Activated B cell treated with CpG ODN at 0.5 μM for 24 hours (primary cell): Measurements from ENCODE around the gene PAIP2B. TPM values are rescaled to one million over a fixed set of nuclear protein-coding genes. Genes with fewer than 3 reads are reported as not detected.

Experiments
- ATAC-seq: fragments of 200-7000 bp; cut with Tn5 transposase; one replicate; pipeline ENCODE4 v1.10.0; 2021; ENCODE audit warnings: low read depth, mild to moderate bottlenecking, moderate library complexity
- CTCF ChIA-PET: fragments of 350-600 bp; sonication (Branson Sonifier 250); formaldehyde crosslinking; loops from one replicate; lab custom pipeline; 2021; ENCODE audit warnings: antibody characterized with exemption; lab: Charles Lee
- POLR2A ChIA-PET: fragments of 350-600 bp; sonication (Branson Sonifier 250); formaldehyde crosslinking; loops from one replicate; lab custom pipeline; 2021; ENCODE audit warnings: antibody characterized with exemption; lab: Charles Lee
- DNase-seq: peaks from one replicate; pipeline ENCODE4 v3.0.0; 2022
- H3K27ac Mint-ChIP-seq: one replicate; pipeline ENCODE4 v1.8.0; 2020; ENCODE audit warnings: mixed read lengths
- H3K27me3 Mint-ChIP-seq: one replicate; pipeline ENCODE4 v1.8.0; 2021; ENCODE audit warnings: mixed read lengths
- H3K36me3 Mint-ChIP-seq: one replicate; pipeline ENCODE4 v1.8.0; 2021; ENCODE audit warnings: low read depth, mixed read lengths
- H3K4me1 Mint-ChIP-seq: one replicate; pipeline ENCODE4 v1.8.0; 2021; ENCODE audit warnings: mixed read lengths
- H3K4me3 Mint-ChIP-seq: one replicate; pipeline ENCODE4 v1.8.0; 2020; ENCODE audit warnings: mild to moderate bottlenecking, mixed read lengths
- H3K9me3 Mint-ChIP-seq: one replicate; pipeline ENCODE4 v1.8.0; 2020; ENCODE audit warnings: mixed read lengths
- CTCF ChIP-seq: fragments of 200-600 bp; IDR thresholded peaks from one replicate; pipeline ENCODE4 v1.8.0; 2022; ENCODE audit warnings: antibody characterized with exemption, mild to moderate bottlenecking
- intact Hi-C: fragments of 100-400 bp; cut with micrococcal nuclease; formaldehyde crosslinking; loops from one replicate; pipeline ENCODE4 v1.15.1; 2024
- total RNA-seq: library from RNA; stranded (reverse); gene quantifications from 2 replicates; pipeline ENCODE4 v1.2.3, GENCODE V29; 2022

Gene PAIP2B
- total RNA-seq, 1 donor from 2014 or later, result 3.7 TPM

- POLR2A ChIA-PET, result interaction anchor here (0.6 kb wide), 1 partner anchor 32 kb away, joined by 3 read pairs; no protein-coding TSS in a partner anchor
- CTCF ChIA-PET, result no interaction called here
- Mint-ChIP-seq H3K4me1 (no peaks in the 10 kb centered on the region), H3K27ac (no peak overlapping the region), H3K27me3 (peaks cover 32% of the 10 kb centered on the region), H3K4me3 (no peak overlapping the region), H3K9me3 (peaks cover 3% of the 10 kb centered on the region), H3K36me3 (no peaks in the 10 kb centered on the region)
- intact Hi-C loops, result no loop called here
- no peak for TF ChIP-seq CTCF
- ATAC-seq (no peak), DNase-seq (no peak)
These were observed 29.5 kb upstream of the PAIP2B start for GRCh38 chr2:71256421-71256820.

- intact Hi-C loops, result no loop called here
- no peak overlapping the region for H3K27ac Mint-ChIP-seq
- no peak for DNase-seq
- ChIA-PET POLR2A (no interaction called here), CTCF (no interaction called here)
- ATAC-seq, result no peak
- no peaks in the 10 kb centered on the region for H3K36me3 Mint-ChIP-seq
- no peak overlapping the region for H3K4me3 Mint-ChIP-seq
- peaks cover 33% of the 10 kb centered on the region for H3K27me3 Mint-ChIP-seq
- H3K9me3 Mint-ChIP-seq, result peaks cover 3% of the 10 kb centered on the region
- no peak for TF ChIP-seq CTCF
- no peaks in the 10 kb centered on the region for H3K4me1 Mint-ChIP-seq
These were observed 27.9 kb upstream of the PAIP2B start for GRCh38 chr2:71254776-71255175.

- ATAC-seq (no peak), DNase-seq (no peak)
- TF ChIP-seq CTCF, result no peak
- intact Hi-C loops, result no loop called here
- H3K4me3 Mint-ChIP-seq, result no peak overlapping the region
- H3K27ac Mint-ChIP-seq, result no peak overlapping the region
- ChIA-PET POLR2A (no interaction called here), CTCF (no interaction called here)
- peaks cover 3% of the 10 kb centered on the region for H3K9me3 Mint-ChIP-seq
- H3K27me3 Mint-ChIP-seq, result peaks cover 32% of the 10 kb centered on the region
- H3K36me3 Mint-ChIP-seq, result no peaks in the 10 kb centered on the region
- no peaks in the 10 kb centered on the region for H3K4me1 Mint-ChIP-seq
These were observed 27.2 kb upstream of the PAIP2B start for GRCh38 chr2:71254078-71254477.

GRCh38 chr2:71253476-71253875 is 26.6 kb upstream of the PAIP2B start:
- no peaks in the 10 kb centered on the region for H3K4me1 Mint-ChIP-seq
- ChIA-PET CTCF (no interaction called here), POLR2A (no interaction called here)
- no peak for DNase-seq
- H3K9me3 Mint-ChIP-seq, result peaks cover 3% of the 10 kb centered on the region
- intact Hi-C loops, result no loop called here
- no peak for TF ChIP-seq CTCF
- no peak overlapping the region for H3K4me3 Mint-ChIP-seq
- H3K36me3 Mint-ChIP-seq, result no peaks in the 10 kb centered on the region
- no peak overlapping the region for H3K27ac Mint-ChIP-seq
- H3K27me3 Mint-ChIP-seq, result peaks cover 28% of the 10 kb centered on the region
- no peak for ATAC-seq

- CTCF ChIA-PET, result no interaction called here
These were observed 26.0 kb upstream of the PAIP2B start for GRCh38 chr2:71252862-71253261.

More at GRCh38 chr2:71252862-71253261, 26.0 kb upstream of the PAIP2B start:
- Mint-ChIP-seq H3K4me3 (no peak overlapping the region), H3K27me3 (peaks cover 25% of the 10 kb centered on the region), H3K36me3 (no peaks in the 10 kb centered on the region), H3K27ac (no peak overlapping the region), H3K9me3 (peaks cover 3% of the 10 kb centered on the region), H3K4me1 (no peaks in the 10 kb centered on the region)
- ATAC-seq, result no peak
- POLR2A ChIA-PET, result no interaction called here
- intact Hi-C loops, result no loop called here
- DNase-seq, result no peak
- TF ChIP-seq CTCF, result no peak
